ENCODE data around the gene TICAM1. TPM values are rescaled to one million over a fixed set of nuclear protein-coding genes. Genes with fewer than 3 reads are reported as not detected.
A peak's percentile ranks its signal among the peaks of the same experiment; 100 is the strongest.
"Not testable (repeated sequence)": the region's sequence is repeated elsewhere in the genome, so short reads cannot be mapped to it uniquely, and the experiment has no call there.

Gene TICAM1
- total RNA-seq, 1 donor = 7.8 TPM

GRCh38 chr19:4845975-4846374 lies 14.5 kb upstream of the TICAM1 start:
- DNase-seq (ENCODE audit: low read depth in 2 of 3, low spot score in 2 of 3) = not testable (repeated sequence)

GRCh38 chr19:4844348-4845179 lies 13.1 kb upstream of the TICAM1 start:
- no peak for DNase-seq (ENCODE audit: low read depth in 2 of 3, low spot score in 2 of 3)

GRCh38 chr19:4843647-4843965 lies 12.1 kb upstream of the TICAM1 start:
- DNase-seq (ENCODE audit: low read depth in 2 of 3, low spot score in 2 of 3) = no peak

- no peak for DNase-seq (ENCODE audit: low read depth in 2 of 3, low spot score in 2 of 3)
Observed at GRCh38 chr19:4839192-4839591, 7.7 kb upstream of the TICAM1 start.

GRCh38 chr19:4832776-4833175 lies 1.3 kb upstream of the TICAM1 start:
- no peak for DNase-seq (ENCODE audit: low read depth in 2 of 3, low spot score in 2 of 3)

GRCh38 chr19:4831979-4832340 lies 448 bp upstream of the TICAM1 start:
- not testable (repeated sequence) for DNase-seq (ENCODE audit: low read depth in 2 of 3, low spot score in 2 of 3)

- DNase-seq (ENCODE audit: low read depth in 2 of 3, low spot score in 2 of 3) = no peak
Observed at GRCh38 chr19:4830768-4831265, 695 bp downstream of the TICAM1 start.

- DNase-seq (ENCODE audit: low read depth in 2 of 3, low spot score in 2 of 3) = no peak
Observed at GRCh38 chr19:4830332-4830731, 1.2 kb downstream of the TICAM1 start.

GRCh38 chr19:4829001-4829712 lies 2.4 kb downstream of the TICAM1 start:
- DNase-seq (ENCODE audit: low read depth in 2 of 3, low spot score in 2 of 3) = peak in 2 of 3 donors; percentile 64 to 71

- DNase-seq (ENCODE audit: low read depth in 2 of 3, low spot score in 2 of 3) = no peak
Observed at GRCh38 chr19:4823577-4823976, 7.9 kb downstream of the TICAM1 start.

GRCh38 chr19:4822354-4822753 lies 9.2 kb downstream of the TICAM1 start:
- not testable (repeated sequence) for DNase-seq (ENCODE audit: low read depth in 2 of 3, low spot score in 2 of 3)

GRCh38 chr19:4821265-4821664 lies 10.2 kb downstream of the TICAM1 start:
- no peak for DNase-seq (ENCODE audit: low read depth in 2 of 3, low spot score in 2 of 3)

- no peak for DNase-seq (ENCODE audit: low read depth in 2 of 3, low spot score in 2 of 3)
Observed at GRCh38 chr19:4817467-4818277, 13.8 kb downstream of the TICAM1 start.

- DNase-seq (ENCODE audit: low read depth in 2 of 3, low spot score in 2 of 3) = no peak
Observed at GRCh38 chr19:4816950-4817278, 14.6 kb downstream of the TICAM1 start.

- DNase-seq (ENCODE audit: low read depth in 2 of 3, low spot score in 2 of 3) = no peak
Observed at GRCh38 chr19:4816202-4816949, 15.1 kb downstream of the TICAM1 start.

- peak; percentile 49 to 85 (median 81) for DNase-seq (ENCODE audit: low read depth in 2 of 3, low spot score in 2 of 3)
Observed at GRCh38 chr19:4815426-4816201, 15.9 kb downstream of the TICAM1 start.

- DNase-seq (ENCODE audit: low read depth in 2 of 3, low spot score in 2 of 3) = no peak
Observed at GRCh38 chr19:4814625-4815425, 16.7 kb downstream of the TICAM1 start.

GRCh38 chr19:4811328-4812131 lies 20.0 kb downstream of the TICAM1 start:
- DNase-seq (ENCODE audit: low read depth in 2 of 3, low spot score in 2 of 3) = peak; percentile 71 to 80 (median 74)
